ENCODE data around the gene SLF2.

DNA sequence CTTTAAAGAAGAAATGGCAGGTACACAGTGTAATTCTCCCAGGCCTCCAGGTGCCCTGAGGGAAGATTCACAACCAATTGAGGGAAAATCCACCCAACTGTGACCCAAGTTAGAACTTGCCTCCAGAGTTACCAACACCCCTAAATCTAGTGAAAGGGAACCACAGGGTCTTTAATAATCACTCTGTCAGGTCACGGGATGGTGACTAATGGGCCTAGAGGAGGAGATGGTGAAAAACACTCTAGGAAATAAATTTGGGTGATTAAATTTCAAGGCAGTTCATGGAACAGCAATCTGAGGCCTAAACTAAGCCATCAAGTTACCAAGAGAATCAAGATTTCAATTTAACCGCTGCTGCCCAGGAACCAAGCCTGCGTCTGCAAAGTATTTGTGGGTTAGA, 26.7 kb upstream of the SLF2 start:
- TF ChIP-seq, protein P1, sequence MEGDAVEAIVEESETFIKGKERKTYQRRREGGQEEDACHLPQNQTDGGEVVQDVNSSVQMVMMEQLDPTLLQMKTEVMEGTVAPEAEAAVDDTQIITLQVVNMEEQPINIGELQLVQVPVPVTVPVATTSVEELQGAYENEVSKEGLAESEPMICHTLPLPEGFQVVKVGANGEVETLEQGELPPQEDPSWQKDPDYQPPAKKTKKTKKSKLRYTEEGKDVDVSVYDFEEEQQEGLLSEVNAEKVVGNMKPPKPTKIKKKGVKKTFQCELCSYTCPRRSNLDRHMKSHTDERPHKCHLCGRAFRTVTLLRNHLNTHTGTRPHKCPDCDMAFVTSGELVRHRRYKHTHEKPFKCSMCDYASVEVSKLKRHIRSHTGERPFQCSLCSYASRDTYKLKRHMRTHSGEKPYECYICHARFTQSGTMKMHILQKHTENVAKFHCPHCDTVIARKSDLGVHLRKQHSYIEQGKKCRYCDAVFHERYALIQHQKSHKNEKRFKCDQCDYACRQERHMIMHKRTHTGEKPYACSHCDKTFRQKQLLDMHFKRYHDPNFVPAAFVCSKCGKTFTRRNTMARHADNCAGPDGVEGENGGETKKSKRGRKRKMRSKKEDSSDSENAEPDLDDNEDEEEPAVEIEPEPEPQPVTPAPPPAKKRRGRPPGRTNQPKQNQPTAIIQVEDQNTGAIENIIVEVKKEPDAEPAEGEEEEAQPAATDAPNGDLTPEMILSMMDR (IDR thresholded peaks at IDR 0.05), result no peak
- TF ChIP-seq POLR2A (IDR thresholded peaks at IDR 0.05), result no peak
